K562 (cell line): Measurements from ENCODE around the gene ZNF598. TPM values are rescaled to one million over a fixed set of nuclear protein-coding genes. Genes with fewer than 3 reads are reported as not detected.

Experiments used
- DPF2 ChIP-seq: fragments of 450-650 bp; IDR thresholded peaks from 2 replicates; pipeline ENCODE4 v1.6.1; 2016
- ERF ChIP-seq: fragments of 450-650 bp; formaldehyde crosslinking; IDR thresholded peaks from 2 replicates; pipeline ENCODE4 v1.4.0; 2020; ENCODE audit warnings: mild to moderate bottlenecking, mixed read lengths
- HDAC2 ChIP-seq: fragments of 450-650 bp; IDR thresholded peaks from 2 replicates; pipeline ENCODE4 v1.6.1; 2016; ENCODE audit warnings: mild to moderate bottlenecking
- HOXB6 ChIP-seq: fragments of 250-450 bp; sonication (Bioruptor Pico); IDR thresholded peaks from 2 replicates; pipeline ENCODE4 v1.5.1; 2022; ENCODE audit warnings: mild to moderate bottlenecking, borderline replicate concordance
- ILK ChIP-seq: fragments of 450-650 bp; IDR thresholded peaks from 2 replicates; pipeline ENCODE4 v1.6.1; 2016; ENCODE audit warnings: missing genetic modification characterization, low read depth, mild to moderate bottlenecking, missing compliant biosample characterization, moderate library complexity, borderline replicate concordance
- KDM2B ChIP-seq: fragments of 250-450 bp; sonication (Bioruptor Pico); IDR thresholded peaks from 2 replicates; pipeline ENCODE4 v1.8.0; 2021; ENCODE audit warnings: mild to moderate bottlenecking, moderate library complexity
- MITF ChIP-seq: IDR thresholded peaks from 2 replicates; pipeline ENCODE4 v1.6.1; 2014; ENCODE audit warnings: antibody characterized with exemption
- NELFE ChIP-seq: IDR thresholded peaks from 2 replicates; pipeline ENCODE4 v1.6.1; 2011; ENCODE audit warnings: mild to moderate bottlenecking; ENCODE audit not compliant: insufficient read depth, insufficient read length
- NFIX ChIP-seq: fragments of 250-450 bp; sonication (Bioruptor Pico); IDR thresholded peaks from 2 replicates; pipeline ENCODE4 v1.4.0; 2020; ENCODE audit warnings: low read depth, mild to moderate bottlenecking, moderate library complexity
- NONO ChIP-seq, 2 experiments: fragments of 200-400 bp in 1 of 2; fragments of 450-650 bp in 1 of 2; formaldehyde crosslinking in 1 of 2; IDR thresholded peaks; 2 replicates each; pipeline ENCODE4 v1.6.1; 2017; ENCODE audit warnings: low read depth in 2 of 2, mild to moderate bottlenecking in 2 of 2, moderate library complexity in 2 of 2, low read length in 1 of 2
- PHF20 ChIP-seq: fragments of 450-650 bp; IDR thresholded peaks from 2 replicates; pipeline ENCODE4 v1.6.1; 2018; ENCODE audit not compliant: partially characterized antibody
- UBTF ChIP-seq, 2 experiments: IDR thresholded peaks; 2 replicates each; pipeline ENCODE4 v1.6.1; 2012; ENCODE audit warnings: improper control_type of control experiment in 2 of 2, low read depth in 2 of 2, low read length in 2 of 2, borderline replicate concordance in 1 of 2
- XRCC3 ChIP-seq: fragments of 450-650 bp; IDR thresholded peaks from 2 replicates; pipeline ENCODE4 v1.6.1; 2017; ENCODE audit warnings: mild to moderate bottlenecking, moderate library complexity
- YBX1 ChIP-seq: fragments of 450-650 bp; IDR thresholded peaks from 2 replicates; pipeline ENCODE4 v1.7.1; 2016; ENCODE audit warnings: mild to moderate bottlenecking
- ZBTB5 ChIP-seq: fragments of 450-650 bp; IDR thresholded peaks from 2 replicates; pipeline ENCODE4 v1.6.1; 2017; ENCODE audit warnings: antibody characterized with exemption
- ZFX ChIP-seq: sonication (generic); formaldehyde crosslinking; IDR thresholded peaks from 2 replicates; pipeline ENCODE4 v1.8.0; 2022; ENCODE audit warnings: mild to moderate bottlenecking, missing genetic modification reagents, moderate library complexity
- ZMIZ1 ChIP-seq, 2 experiments: fragments of 150-350 bp in 1 of 2; IDR thresholded peaks; 2 replicates each; pipeline ENCODE4 v1.6.1; 2012 to 2016; ENCODE audit warnings: low read depth in 2 of 2, low read length in 2 of 2, mild to moderate bottlenecking in 1 of 2, moderate library complexity in 1 of 2
- ZNF232 ChIP-seq: sonication (generic); formaldehyde crosslinking; IDR thresholded peaks from 2 replicates; pipeline ENCODE4 v1.8.0; 2022; ENCODE audit warnings: mild to moderate bottlenecking, missing genetic modification reagents
- ZNF444 ChIP-seq: fragments of 250-450 bp; sonication (Bioruptor Pico); IDR thresholded peaks from 2 replicates; pipeline ENCODE4 v1.4.0; 2020; ENCODE audit warnings: mild to moderate bottlenecking, moderate library complexity
- ZNF75A ChIP-seq: fragments of 450-650 bp; formaldehyde crosslinking; IDR thresholded peaks from 2 replicates; pipeline ENCODE4 v1.4.0; 2020; ENCODE audit warnings: mild to moderate bottlenecking
- polyA plus RNA-seq, 8 experiments: library from polyadenylated mRNA; depleted of rRNA in 4 of 8; stranded (reverse) in 5 of 8; unstranded in 3 of 8; fragments of >200 nt; fragmentation: Nextera tagmentation in 2 of 8; fragmentation: Illumina TruSeq in 1 of 8; extraction: Ambion mirVana in 2 of 8; extraction: Trizol in 1 of 8; gene quantifications; 2 replicates each; pipeline versions ENCODE4 v1.2.1 to v1.2.3, GENCODE V29; 2011 to 2014; ENCODE audit warnings: inconsistent platforms in 1 of 8, missing spikeins in 1 of 8
- total RNA-seq, 7 experiments: library from RNA; depleted of rRNA in 6 of 7; stranded (reverse); fragments of >200 nt in 6 of 7; fragmentation: Illumina TruSeq in 2 of 7; extraction: Trizol in 2 of 7; gene quantifications; 2 replicates each; pipeline versions ENCODE4 v1.2.1 to v1.2.3, GENCODE V29; 2011 to 2021; ENCODE audit warnings: low replicate concordance in 1 of 7

The ZNF598 gene
- total and polyA plus RNA-seq, 9 of the 15 experiments (the other 6 are each of a cell fraction or from before 2014, with no cell fraction given): 0.11 to 115 (median 29.6) TPM

GRCh38 chr16:1959269-1960039 lies 50.2 kb downstream of the ZNF598 start, which contains the start of gene NDUFB10 (continued):
- TF ChIP-seq XRCC3 (no peak), ERF (CRISPR knock-in tag) (peak; percentile 23; the same call in 1 of the 2 replicates), UBTF (IDR thresholded peaks at IDR 0.05; ENCODE audit: borderline replicate concordance in 1 of 2, low read depth in 2 of 2, low read length in 2 of 2) (no peak), HOXB6 (CRISPR knock-in tag) (no peak), ZNF444 (CRISPR knock-in tag) (no peak), NELFE (no peak), ZMIZ1 (IDR thresholded peaks at IDR 0.05; ENCODE audit: low read depth in 2 of 2, low read length in 2 of 2) (no peak; a peak in 1 of 4 replicates), KDM2B (CRISPR knock-in tag) (no peak), MITF (no peak), YBX1 (no peak), PHF20 (no peak), ZFX (CRISPR knock-in tag) (peak; percentile 99), HDAC2 (no peak), ZBTB5 (no peak), ILK (tag) (no peak), NFIX (no peak), DPF2 (no peak), NONO (IDR thresholded peaks at IDR 0.05; ENCODE audit: low read depth in 2 of 2, low read length in 1 of 2) (peak; percentile 56 to 91), ZNF75A (CRISPR knock-in tag) (no peak), ZNF232 (CRISPR knock-in tag) (no peak)
